WTC11 (cell line): ENCODE results near the gene INTS2. TPM values are rescaled to one million over a fixed set of nuclear protein-coding genes. Genes with fewer than 3 reads are reported as not detected.

ENCODE experiments used
- ATAC-seq: fragments of 200-7000 bp; cut with Tn5 transposase; 2 replicates; pipeline ENCODE4 v1.10.0; 2021; ENCODE audit warnings: mild to moderate bottlenecking, moderate library complexity
- CTCF ChIA-PET: fragments of 300-600 bp; sonication (Branson Sonifier 250); formaldehyde crosslinking; loops from one replicate; lab custom pipeline; 2021; ENCODE audit warnings: antibody characterized with exemption; lab: Charles Lee
- POLR2A ChIA-PET: fragments of 350-600 bp; sonication (Branson Sonifier 250); formaldehyde crosslinking; loops from one replicate; lab custom pipeline; 2021; ENCODE audit warnings: antibody characterized with exemption; lab: Charles Lee
- DNase-seq: peaks from one replicate; pipeline ENCODE4 v3.0.0; 2021; ENCODE audit warnings: low spot score
- H3K27ac Mint-ChIP-seq: 2 replicates; pipeline ENCODE4 v1.8.0; 2021; ENCODE audit warnings: mixed read lengths
- H3K27me3 Mint-ChIP-seq: 2 replicates; pipeline ENCODE4 v1.8.0; 2021; ENCODE audit warnings: low read depth, mild to moderate bottlenecking, moderate library complexity, mixed read lengths
- H3K36me3 Mint-ChIP-seq: 2 replicates; pipeline ENCODE4 v1.8.0; 2021; ENCODE audit warnings: mixed read lengths
- H3K4me1 Mint-ChIP-seq: 2 replicates; pipeline ENCODE4 v1.8.0; 2022; ENCODE audit warnings: mixed read lengths
- H3K4me3 Mint-ChIP-seq: 2 replicates; pipeline ENCODE4 v1.8.0; 2021; ENCODE audit warnings: mild to moderate bottlenecking, moderate library complexity, mixed read lengths
- H3K9me3 Mint-ChIP-seq: 2 replicates; pipeline ENCODE4 v1.8.0; 2021; ENCODE audit warnings: mixed read lengths
- ELF4 ChIP-seq: sonication (generic); formaldehyde crosslinking; IDR thresholded peaks from 2 replicates; pipeline ENCODE4 v1.8.1; 2022; ENCODE audit warnings: low read depth, mild to moderate bottlenecking, moderate library complexity, missing genetic modification reagents
- RELA ChIP-seq: sonication (generic); formaldehyde crosslinking; IDR thresholded peaks from 2 replicates; pipeline ENCODE4 v1.8.1; 2022; ENCODE audit warnings: missing genetic modification reagents, mild to moderate bottlenecking, borderline replicate concordance
- ZNF219 ChIP-seq: sonication (generic); formaldehyde crosslinking; IDR thresholded peaks from 2 replicates; pipeline ENCODE4 v1.8.0; 2023; ENCODE audit warnings: missing genetic modification reagents, mild to moderate bottlenecking, borderline replicate concordance
- total RNA-seq: library from RNA; stranded (reverse); gene quantifications from 3 replicates; pipeline ENCODE4 v1.2.3, GENCODE V29; 2021
- TF ChIP-seq, protein P1 (sequence below): sonication (generic); formaldehyde crosslinking; IDR thresholded peaks from 2 replicates; pipeline ENCODE4 v1.8.0; 2023; ENCODE audit warnings: mild to moderate bottlenecking, missing genetic modification reagents
- TF ChIP-seq, protein P2 (sequence below): sonication (generic); formaldehyde crosslinking; IDR thresholded peaks from 2 replicates; pipeline ENCODE4 v1.8.0; 2022; ENCODE audit warnings: missing genetic modification reagents
- TF ChIP-seq, protein P3 (sequence below): sonication (generic); formaldehyde crosslinking; IDR thresholded peaks from 2 replicates; pipeline ENCODE4 v1.8.1; 2023; ENCODE audit warnings: mild to moderate bottlenecking, missing genetic modification reagents
- TF ChIP-seq, protein P4 (sequence below): fragments of 250-450 bp; sonication (Bioruptor Pico); IDR thresholded peaks from 2 replicates; pipeline ENCODE4 v1.8.0; 2021; ENCODE audit warnings: mild to moderate bottlenecking
- TF ChIP-seq, protein P5 (sequence below): sonication (generic); formaldehyde crosslinking; IDR thresholded peaks from 2 replicates; pipeline ENCODE4 v1.8.1; 2023; ENCODE audit warnings: mild to moderate bottlenecking, missing genetic modification reagents, borderline replicate concordance
- TF ChIP-seq, protein P6 (sequence below): sonication (generic); formaldehyde crosslinking; IDR thresholded peaks from 2 replicates; pipeline ENCODE4 v1.8.0; 2023; ENCODE audit warnings: missing genetic modification reagents

Gene INTS2
- total RNA-seq, 1 experiment from 2014 or later, result 24.9 TPM

DNA sequence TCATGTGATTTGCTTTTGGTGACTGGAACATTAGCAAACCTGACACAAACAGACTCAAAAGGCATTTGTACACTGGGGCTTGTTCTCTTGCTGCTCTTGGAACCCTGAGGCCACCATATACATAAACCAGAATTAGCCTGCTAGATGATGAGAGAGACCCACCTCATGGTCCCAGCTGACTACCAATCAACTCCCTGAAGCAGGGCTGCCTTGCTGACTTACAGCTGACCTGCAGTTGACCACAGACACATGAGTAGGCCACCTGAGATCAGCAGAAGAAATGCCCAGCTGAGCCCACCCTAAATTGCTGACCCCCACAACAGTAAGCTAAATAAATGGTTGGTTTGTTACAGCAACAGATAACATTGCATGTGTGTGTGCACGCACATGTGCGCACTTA lies 93.2 kb downstream of the INTS2 start (continued):
- TF ChIP-seq, protein P1, sequence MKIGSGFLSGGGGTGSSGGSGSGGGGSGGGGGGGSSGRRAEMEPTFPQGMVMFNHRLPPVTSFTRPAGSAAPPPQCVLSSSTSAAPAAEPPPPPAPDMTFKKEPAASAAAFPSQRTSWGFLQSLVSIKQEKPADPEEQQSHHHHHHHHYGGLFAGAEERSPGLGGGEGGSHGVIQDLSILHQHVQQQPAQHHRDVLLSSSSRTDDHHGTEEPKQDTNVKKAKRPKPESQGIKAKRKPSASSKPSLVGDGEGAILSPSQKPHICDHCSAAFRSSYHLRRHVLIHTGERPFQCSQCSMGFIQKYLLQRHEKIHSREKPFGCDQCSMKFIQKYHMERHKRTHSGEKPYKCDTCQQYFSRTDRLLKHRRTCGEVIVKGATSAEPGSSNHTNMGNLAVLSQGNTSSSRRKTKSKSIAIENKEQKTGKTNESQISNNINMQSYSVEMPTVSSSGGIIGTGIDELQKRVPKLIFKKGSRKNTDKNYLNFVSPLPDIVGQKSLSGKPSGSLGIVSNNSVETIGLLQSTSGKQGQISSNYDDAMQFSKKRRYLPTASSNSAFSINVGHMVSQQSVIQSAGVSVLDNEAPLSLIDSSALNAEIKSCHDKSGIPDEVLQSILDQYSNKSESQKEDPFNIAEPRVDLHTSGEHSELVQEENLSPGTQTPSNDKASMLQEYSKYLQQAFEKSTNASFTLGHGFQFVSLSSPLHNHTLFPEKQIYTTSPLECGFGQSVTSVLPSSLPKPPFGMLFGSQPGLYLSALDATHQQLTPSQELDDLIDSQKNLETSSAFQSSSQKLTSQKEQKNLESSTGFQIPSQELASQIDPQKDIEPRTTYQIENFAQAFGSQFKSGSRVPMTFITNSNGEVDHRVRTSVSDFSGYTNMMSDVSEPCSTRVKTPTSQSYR (CRISPR knock-in tag), result no peak
- TF ChIP-seq ELF4 (CRISPR knock-in tag), result no peak

DNA sequence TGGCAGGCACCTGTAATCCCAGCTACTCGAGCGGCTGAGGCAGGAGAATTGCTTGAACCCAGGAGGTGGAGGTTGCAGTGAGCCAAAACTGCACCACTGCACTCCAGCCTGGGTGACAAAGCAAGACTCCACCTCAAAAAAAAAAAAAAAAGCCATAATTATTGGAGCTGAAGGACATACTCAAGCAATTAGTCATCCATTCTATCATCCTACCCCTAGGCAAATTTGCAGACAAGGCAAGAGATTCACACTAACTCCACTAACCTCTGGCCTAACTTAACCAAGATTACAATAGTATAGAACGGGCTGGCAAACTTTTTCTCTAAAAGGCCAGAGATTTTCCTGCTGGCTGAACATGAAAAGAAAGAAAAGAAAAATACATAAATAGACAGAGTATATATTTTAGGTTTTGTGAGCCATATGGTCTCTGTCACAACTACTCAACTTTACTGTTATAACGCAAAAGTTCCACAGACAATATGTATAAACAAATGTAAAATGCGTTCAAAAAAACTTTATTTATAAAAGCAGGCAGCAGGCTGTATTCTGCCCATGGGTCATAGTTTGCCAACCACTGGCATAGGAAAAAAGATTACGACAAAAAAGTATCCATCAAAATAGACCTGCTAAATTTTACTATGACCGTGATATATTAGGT lies 94.1 kb downstream of the INTS2 start:
- ATAC-seq (no peak), DNase-seq (no peak)
- Mint-ChIP-seq H3K27me3 (no peaks in the 10 kb centered on the region), H3K27ac (no peak overlapping the region), H3K36me3 (peaks cover 8% of the 10 kb centered on the region), H3K9me3 (peaks cover 4% of the 10 kb centered on the region), H3K4me1 (0 out of 2 replicates have a peak, but pooled peaks cover 7% of the 10 kb centered on the region), H3K4me3 (no peak overlapping the region)
- POLR2A ChIA-PET, result no interaction called here
- TF ChIP-seq, protein P2, sequence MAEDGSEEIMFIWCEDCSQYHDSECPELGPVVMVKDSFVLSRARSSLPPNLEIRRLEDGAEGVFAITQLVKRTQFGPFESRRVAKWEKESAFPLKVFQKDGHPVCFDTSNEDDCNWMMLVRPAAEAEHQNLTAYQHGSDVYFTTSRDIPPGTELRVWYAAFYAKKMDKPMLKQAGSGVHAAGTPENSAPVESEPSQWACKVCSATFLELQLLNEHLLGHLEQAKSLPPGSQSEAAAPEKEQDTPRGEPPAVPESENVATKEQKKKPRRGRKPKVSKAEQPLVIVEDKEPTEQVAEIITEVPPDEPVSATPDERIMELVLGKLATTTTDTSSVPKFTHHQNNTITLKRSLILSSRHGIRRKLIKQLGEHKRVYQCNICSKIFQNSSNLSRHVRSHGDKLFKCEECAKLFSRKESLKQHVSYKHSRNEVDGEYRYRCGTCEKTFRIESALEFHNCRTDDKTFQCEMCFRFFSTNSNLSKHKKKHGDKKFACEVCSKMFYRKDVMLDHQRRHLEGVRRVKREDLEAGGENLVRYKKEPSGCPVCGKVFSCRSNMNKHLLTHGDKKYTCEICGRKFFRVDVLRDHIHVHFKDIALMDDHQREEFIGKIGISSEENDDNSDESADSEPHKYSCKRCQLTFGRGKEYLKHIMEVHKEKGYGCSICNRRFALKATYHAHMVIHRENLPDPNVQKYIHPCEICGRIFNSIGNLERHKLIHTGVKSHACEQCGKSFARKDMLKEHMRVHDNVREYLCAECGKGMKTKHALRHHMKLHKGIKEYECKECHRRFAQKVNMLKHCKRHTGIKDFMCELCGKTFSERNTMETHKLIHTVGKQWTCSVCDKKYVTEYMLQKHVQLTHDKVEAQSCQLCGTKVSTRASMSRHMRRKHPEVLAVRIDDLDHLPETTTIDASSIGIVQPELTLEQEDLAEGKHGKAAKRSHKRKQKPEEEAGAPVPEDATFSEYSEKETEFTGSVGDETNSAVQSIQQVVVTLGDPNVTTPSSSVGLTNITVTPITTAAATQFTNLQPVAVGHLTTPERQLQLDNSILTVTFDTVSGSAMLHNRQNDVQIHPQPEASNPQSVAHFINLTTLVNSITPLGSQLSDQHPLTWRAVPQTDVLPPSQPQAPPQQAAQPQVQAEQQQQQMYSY (CRISPR knock-in tag), result no peak
- TF ChIP-seq, protein P3, sequence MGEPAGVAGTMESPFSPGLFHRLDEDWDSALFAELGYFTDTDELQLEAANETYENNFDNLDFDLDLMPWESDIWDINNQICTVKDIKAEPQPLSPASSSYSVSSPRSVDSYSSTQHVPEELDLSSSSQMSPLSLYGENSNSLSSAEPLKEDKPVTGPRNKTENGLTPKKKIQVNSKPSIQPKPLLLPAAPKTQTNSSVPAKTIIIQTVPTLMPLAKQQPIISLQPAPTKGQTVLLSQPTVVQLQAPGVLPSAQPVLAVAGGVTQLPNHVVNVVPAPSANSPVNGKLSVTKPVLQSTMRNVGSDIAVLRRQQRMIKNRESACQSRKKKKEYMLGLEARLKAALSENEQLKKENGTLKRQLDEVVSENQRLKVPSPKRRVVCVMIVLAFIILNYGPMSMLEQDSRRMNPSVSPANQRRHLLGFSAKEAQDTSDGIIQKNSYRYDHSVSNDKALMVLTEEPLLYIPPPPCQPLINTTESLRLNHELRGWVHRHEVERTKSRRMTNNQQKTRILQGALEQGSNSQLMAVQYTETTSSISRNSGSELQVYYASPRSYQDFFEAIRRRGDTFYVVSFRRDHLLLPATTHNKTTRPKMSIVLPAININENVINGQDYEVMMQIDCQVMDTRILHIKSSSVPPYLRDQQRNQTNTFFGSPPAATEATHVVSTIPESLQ (CRISPR knock-in tag), result no peak
- TF ChIP-seq RELA (CRISPR knock-in tag), result no peak
- TF ChIP-seq, protein P4, sequence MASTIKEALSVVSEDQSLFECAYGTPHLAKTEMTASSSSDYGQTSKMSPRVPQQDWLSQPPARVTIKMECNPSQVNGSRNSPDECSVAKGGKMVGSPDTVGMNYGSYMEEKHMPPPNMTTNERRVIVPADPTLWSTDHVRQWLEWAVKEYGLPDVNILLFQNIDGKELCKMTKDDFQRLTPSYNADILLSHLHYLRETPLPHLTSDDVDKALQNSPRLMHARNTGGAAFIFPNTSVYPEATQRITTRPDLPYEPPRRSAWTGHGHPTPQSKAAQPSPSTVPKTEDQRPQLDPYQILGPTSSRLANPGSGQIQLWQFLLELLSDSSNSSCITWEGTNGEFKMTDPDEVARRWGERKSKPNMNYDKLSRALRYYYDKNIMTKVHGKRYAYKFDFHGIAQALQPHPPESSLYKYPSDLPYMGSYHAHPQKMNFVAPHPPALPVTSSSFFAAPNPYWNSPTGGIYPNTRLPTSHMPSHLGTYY, result no peak
- TF ChIP-seq, protein P5, sequence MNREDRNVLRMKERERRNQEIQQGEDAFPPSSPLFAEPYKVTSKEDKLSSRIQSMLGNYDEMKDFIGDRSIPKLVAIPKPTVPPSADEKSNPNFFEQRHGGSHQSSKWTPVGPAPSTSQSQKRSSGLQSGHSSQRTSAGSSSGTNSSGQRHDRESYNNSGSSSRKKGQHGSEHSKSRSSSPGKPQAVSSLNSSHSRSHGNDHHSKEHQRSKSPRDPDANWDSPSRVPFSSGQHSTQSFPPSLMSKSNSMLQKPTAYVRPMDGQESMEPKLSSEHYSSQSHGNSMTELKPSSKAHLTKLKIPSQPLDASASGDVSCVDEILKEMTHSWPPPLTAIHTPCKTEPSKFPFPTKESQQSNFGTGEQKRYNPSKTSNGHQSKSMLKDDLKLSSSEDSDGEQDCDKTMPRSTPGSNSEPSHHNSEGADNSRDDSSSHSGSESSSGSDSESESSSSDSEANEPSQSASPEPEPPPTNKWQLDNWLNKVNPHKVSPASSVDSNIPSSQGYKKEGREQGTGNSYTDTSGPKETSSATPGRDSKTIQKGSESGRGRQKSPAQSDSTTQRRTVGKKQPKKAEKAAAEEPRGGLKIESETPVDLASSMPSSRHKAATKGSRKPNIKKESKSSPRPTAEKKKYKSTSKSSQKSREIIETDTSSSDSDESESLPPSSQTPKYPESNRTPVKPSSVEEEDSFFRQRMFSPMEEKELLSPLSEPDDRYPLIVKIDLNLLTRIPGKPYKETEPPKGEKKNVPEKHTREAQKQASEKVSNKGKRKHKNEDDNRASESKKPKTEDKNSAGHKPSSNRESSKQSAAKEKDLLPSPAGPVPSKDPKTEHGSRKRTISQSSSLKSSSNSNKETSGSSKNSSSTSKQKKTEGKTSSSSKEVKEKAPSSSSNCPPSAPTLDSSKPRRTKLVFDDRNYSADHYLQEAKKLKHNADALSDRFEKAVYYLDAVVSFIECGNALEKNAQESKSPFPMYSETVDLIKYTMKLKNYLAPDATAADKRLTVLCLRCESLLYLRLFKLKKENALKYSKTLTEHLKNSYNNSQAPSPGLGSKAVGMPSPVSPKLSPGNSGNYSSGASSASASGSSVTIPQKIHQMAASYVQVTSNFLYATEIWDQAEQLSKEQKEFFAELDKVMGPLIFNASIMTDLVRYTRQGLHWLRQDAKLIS (CRISPR knock-in tag), result no peak
- TF ChIP-seq, protein P6, sequence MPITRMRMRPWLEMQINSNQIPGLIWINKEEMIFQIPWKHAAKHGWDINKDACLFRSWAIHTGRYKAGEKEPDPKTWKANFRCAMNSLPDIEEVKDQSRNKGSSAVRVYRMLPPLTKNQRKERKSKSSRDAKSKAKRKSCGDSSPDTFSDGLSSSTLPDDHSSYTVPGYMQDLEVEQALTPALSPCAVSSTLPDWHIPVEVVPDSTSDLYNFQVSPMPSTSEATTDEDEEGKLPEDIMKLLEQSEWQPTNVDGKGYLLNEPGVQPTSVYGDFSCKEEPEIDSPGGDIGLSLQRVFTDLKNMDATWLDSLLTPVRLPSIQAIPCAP (CRISPR knock-in tag), result no peak
- TF ChIP-seq ZNF219 (CRISPR knock-in tag), result no peak
- CTCF ChIA-PET, result no interaction called here
